ENCODE data around the gene KIF12.

DNA sequence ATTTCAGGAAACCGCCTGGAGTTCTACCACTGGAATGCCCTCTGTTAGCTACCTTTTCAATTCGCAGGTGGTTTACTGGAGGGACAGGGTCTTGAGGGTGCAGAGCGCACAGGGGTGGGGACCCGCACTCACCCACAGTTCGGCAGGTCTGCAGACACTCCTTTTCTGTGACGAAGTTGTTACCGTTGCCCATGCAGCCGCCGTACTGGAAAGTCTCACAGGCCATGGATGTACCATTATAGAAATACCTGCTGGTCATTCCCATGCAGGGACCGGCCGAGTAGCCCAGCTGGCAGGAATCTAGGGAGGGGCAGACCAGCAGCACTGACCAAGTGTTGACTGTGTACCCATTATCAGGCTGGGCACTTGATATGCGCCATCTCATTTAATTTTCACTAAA is 37.8 kb downstream of the KIF12 start:
- TF ChIP-seq, protein P1, sequence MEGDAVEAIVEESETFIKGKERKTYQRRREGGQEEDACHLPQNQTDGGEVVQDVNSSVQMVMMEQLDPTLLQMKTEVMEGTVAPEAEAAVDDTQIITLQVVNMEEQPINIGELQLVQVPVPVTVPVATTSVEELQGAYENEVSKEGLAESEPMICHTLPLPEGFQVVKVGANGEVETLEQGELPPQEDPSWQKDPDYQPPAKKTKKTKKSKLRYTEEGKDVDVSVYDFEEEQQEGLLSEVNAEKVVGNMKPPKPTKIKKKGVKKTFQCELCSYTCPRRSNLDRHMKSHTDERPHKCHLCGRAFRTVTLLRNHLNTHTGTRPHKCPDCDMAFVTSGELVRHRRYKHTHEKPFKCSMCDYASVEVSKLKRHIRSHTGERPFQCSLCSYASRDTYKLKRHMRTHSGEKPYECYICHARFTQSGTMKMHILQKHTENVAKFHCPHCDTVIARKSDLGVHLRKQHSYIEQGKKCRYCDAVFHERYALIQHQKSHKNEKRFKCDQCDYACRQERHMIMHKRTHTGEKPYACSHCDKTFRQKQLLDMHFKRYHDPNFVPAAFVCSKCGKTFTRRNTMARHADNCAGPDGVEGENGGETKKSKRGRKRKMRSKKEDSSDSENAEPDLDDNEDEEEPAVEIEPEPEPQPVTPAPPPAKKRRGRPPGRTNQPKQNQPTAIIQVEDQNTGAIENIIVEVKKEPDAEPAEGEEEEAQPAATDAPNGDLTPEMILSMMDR (CRISPR knock-in tag; IDR thresholded peaks at IDR 0.05), result no peak
- TF ChIP-seq ZNF558 (CRISPR knock-in tag; IDR thresholded peaks at IDR 0.05; ENCODE audit: borderline replicate concordance), result no peak
- TF ChIP-seq, protein P2, sequence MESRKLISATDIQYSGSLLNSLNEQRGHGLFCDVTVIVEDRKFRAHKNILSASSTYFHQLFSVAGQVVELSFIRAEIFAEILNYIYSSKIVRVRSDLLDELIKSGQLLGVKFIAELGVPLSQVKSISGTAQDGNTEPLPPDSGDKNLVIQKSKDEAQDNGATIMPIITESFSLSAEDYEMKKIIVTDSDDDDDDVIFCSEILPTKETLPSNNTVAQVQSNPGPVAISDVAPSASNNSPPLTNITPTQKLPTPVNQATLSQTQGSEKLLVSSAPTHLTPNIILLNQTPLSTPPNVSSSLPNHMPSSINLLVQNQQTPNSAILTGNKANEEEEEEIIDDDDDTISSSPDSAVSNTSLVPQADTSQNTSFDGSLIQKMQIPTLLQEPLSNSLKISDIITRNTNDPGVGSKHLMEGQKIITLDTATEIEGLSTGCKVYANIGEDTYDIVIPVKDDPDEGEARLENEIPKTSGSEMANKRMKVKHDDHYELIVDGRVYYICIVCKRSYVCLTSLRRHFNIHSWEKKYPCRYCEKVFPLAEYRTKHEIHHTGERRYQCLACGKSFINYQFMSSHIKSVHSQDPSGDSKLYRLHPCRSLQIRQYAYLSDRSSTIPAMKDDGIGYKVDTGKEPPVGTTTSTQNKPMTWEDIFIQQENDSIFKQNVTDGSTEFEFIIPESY (CRISPR knock-in tag; IDR thresholded peaks at IDR 0.05), result no peak
- TF ChIP-seq JUND (CRISPR knock-in tag; IDR thresholded peaks at IDR 0.05), result no peak
- no peak for TF ChIP-seq SMC3 (IDR thresholded peaks at IDR 0.05; ENCODE audit: low read length)
